SH-SY5Y (cell line): Measurements from ENCODE around the gene CCNK.

Source experiments
- GATA2 ChIP-seq: IDR thresholded peaks from 2 replicates; pipeline ENCODE4 v1.6.1; 2011; ENCODE audit warnings: mild to moderate bottlenecking, low read depth, low read length
- GATA3 ChIP-seq: IDR thresholded peaks from 2 replicates; pipeline ENCODE4 v1.6.1; 2011; ENCODE audit warnings: low read depth, mild to moderate bottlenecking, low read length, moderate library complexity

GRCh38 chr14:99560403-99560802 is 79.2 kb downstream of the CCNK start:
- no peak for TF ChIP-seq GATA3
- no peak for TF ChIP-seq GATA2
